Hematopoietic multipotent progenitor cell (in vitro differentiated cells): ENCODE data around the gene BEGAIN. TPM values are rescaled to one million over a fixed set of nuclear protein-coding genes. Genes with fewer than 3 reads are reported as not detected.

Experiments
- DNase-seq, 3 donors: peaks; one replicate each; pipeline ENCODE4 v3.0.0-alpha.2; 2011 to 2015; ENCODE audit warnings: low read depth in 2 of 3, low spot score in 2 of 3
- total RNA-seq: library from RNA; depleted of rRNA; stranded (reverse); fragments of >200 nt; gene quantifications from one replicate; pipeline ENCODE4 v1.2.3, GENCODE V29; 2012

BEGAIN gene
- total RNA-seq, 1 donor, result 0.81 TPM

GRCh38 chr14:100553471-100553870, 33.7 kb downstream of the BEGAIN start:
- DNase-seq, result no peak

DNA sequence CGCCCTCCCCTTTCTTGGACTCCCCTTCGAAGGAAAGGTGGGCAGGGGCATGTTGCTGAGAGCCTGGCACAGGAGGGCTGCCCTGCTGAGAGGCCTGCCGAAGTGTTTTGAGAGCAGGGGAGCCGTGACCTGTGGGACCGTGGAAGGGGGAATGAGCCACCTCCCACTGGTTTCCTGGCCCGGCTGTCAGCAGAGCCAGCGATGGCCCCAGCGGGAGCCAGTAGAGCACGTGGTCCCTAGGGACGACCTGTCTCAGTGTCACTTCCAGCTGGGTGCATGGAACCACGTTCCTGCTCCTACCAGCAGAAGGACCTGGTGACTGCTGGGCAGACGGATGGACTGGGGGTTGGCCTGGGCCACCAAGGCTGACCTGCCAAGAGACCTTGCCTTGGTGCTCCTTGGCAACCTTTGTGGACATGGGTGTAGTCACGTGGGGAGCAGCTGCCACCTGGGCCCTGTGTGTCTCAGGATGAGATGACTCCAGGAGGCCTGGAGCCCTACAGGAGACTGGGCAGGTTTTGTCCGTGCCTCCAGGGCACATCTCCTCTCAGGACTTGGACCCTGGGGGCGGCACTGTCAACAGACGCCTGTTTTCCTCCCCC, 34.6 kb downstream of the BEGAIN start:
- DNase-seq, result no peak

GRCh38 chr14:100551056-100551455, 36.2 kb downstream of the BEGAIN start:
- no peak for DNase-seq

DNA sequence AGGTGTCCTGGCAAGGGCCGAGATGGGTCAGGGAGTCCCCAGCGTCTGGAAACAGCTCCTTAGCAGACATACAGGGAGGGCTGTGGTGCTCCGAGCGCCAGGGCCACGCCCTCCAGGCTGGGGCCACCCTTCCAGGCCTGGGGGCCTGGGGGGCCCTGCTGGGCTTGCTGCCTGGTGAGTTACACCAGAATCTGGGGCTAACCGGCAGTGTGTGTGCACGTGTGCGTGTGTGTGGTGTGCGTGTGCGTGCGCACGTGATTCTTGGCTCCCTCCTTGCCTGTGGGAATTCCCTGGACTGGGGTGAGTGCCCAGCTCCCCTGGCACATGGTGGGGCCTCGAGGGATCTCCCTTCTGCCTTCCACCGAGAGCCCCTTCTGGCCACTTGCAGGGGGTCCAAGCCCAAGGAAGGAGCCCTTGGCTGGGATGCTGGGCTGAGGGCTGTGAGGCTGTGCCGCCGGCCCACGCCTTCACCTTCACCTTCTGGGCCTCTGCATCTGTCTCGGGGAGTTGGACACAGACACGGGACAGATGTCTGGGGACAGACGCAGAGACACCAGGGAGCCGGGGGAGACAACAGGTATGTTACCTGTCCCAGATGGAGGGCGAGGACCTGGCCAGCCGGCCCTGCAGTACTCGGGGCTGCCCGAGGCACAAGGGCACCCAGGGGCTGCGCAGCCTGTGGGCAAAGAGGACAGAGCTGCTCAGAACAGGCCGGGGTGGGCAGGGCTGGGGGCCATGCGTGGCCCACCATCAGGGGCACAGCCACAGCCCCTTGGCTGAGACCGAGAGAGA, 37.2 kb downstream of the BEGAIN start:
- DNase-seq, result no peak

DNA sequence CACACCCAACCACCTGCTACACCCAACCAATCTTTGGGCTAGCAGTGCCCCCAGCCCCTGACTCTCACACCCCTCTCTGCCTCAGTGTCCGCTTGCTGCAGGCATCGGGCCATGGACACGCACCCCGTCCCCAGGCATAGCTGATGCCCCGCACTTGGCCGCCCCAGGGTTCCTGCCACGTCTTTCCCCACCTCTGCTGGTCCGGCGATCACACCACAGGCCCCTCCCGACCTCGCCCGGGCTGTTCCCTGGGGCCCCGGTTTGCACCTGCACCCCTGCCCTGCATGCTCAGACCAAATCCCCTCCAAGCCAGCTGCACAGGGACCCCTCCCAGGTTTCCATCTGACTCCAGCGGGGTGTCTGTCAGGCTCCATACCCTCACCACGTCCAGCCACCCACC, 38.3 kb downstream of the BEGAIN start:
- no peak for DNase-seq

DNA sequence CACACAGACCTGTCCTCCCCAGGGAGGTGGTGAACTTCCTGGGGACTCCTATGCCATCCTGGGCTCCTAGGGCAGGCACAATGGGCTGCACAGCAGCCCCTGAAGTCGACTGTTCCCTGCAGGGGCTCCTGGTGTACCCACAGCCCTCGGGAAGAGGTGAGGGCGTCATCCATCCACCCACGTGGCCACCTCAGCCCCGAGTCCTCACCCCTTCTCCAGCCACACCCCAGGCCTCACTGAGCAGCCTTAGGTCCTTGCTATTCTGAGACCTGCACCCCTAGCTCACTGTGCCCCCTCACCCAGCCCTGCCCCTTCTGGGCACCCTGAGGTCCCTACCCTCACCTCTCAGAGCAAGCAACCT, 38.9 kb downstream of the BEGAIN start:
- no peak for DNase-seq

GRCh38 chr14:100547633-100548294, 39.5 kb downstream of the BEGAIN start:
- peak; percentile 53 to 96 (median 93) for DNase-seq

- DNase-seq, result peak in 2 of 3 donors; percentile 32 to 37
These were observed 41.2 kb downstream of the BEGAIN start for GRCh38 chr14:100546051-100546443.

DNA sequence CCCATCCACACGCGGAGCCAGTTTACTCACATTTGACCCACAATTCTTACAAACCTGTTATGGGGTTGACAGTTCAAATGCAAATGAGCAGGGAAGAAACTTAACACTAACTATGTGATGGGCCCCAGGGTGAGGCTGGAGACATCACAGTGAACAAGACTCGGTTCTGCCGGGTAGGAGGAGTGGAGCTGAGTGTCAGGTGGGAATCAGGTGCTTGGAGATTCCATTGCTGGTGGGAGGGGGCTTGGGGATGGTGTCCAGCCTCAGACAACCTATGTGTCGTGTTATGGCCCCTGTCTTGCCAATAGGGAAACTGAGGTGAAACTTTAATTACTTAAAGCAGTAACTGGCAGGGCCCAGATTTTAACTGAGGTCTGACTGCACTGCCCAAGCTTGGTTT, 41.9 kb downstream of the BEGAIN start:
- no peak for DNase-seq

- DNase-seq, result no peak
These were observed 42.6 kb downstream of the BEGAIN start for GRCh38 chr14:100544506-100545141.

GRCh38 chr14:100543471-100544455, 43.5 kb downstream of the BEGAIN start:
- no peak for DNase-seq

- no peak for DNase-seq
These were observed 44.5 kb downstream of the BEGAIN start for GRCh38 chr14:100542619-100543205.

- DNase-seq, result no peak
These were observed 45.3 kb downstream of the BEGAIN start for GRCh38 chr14:100541621-100542560.

DNA sequence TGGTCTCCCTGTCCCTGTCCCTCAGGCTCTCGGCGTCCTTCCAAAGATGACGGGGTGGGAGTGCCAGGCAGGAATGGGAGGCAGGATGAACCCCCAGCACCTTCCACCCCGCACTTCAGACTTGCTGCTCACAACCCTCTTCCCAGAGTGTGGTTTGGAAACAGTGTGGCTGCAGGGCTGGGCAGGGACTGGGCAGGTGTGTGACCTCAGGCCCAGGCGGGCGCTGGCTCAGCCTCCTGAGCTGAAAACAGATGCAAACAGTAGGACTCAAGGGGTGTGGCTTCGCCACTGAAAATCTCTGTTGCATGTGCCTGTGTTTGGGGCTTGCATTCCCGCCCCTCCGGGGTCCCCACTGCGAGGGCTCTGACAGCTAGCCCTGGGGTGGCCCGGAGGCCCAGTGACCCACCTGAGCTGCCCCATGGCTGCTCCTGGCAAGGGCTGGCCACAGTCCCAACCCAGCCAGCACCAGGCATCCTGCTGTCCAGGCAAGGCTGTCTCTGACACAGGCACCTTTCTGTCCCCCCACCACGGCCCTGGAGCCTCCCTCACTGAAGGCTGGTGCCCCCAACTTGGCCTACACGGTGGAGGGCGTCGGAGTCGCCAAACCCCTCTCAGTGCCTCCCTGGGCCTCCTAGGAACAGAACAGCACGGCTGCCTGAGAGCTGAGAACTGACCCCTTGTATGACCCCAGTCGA, 46.1 kb downstream of the BEGAIN start:
- no peak for DNase-seq

DNA sequence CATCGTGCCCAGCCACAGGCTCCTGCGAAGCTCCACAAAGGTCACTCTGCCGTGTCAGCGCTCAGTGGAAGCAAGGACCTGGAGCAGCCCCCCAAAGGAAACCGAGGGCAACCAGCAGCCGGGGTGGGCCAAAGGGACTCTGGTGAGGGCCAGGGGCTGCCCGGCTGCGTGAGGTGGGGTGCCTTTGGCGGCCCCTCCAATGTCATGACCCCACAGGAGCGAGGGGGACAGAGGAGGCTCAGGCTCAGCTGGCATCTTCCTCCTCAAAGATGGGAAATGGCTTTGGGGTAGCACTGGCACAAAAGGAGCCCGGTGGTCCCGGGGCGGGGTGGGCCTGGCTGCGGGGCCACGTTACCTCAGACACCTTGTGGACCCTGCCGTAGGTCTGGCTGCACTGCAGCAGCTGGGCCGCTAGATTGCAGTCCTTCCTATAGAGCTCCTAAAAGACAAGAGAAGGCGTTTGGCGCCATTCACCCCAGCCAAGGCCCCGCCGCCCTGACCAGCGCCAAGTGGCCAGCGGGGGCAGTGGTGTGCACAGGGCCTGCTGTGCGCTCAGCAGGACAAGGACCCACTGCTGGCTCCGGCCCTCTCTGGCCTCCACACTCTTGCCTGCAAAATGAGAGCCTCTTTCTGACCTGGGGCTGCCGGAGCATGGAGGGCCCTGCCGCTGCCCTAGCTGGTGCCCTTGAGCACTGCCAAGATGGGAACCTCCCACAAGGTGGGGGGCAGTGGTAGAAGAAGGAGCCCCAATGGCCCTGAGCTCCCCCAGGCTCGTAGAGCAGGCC, 46.9 kb downstream of the BEGAIN start:
- no peak for DNase-seq

GRCh38 chr14:100539766-100540140, 47.5 kb downstream of the BEGAIN start:
- no peak for DNase-seq

- no peak for DNase-seq
These were observed 48.1 kb downstream of the BEGAIN start for GRCh38 chr14:100539003-100539660.
